ENCODE measurements around the gene XPOT.

GRCh38 chr12:64445490-64445889 is 41.3 kb downstream of the XPOT start:
- TF ChIP-seq CTCF (IDR thresholded peaks at IDR 0.05; ENCODE audit: low read depth, low read length, missing input control): no peak
- TF ChIP-seq SP1 (IDR thresholded peaks at IDR 0.05): no peak
- no peak for TF ChIP-seq YY1 (IDR thresholded peaks at IDR 0.05)
- TF ChIP-seq ATF3 (IDR thresholded peaks at IDR 0.05): no peak
- TF ChIP-seq HNF4G (IDR thresholded peaks at IDR 0.05): no peak
- no peak for TF ChIP-seq ZBTB33 (IDR thresholded peaks at IDR 0.05)

Data from liver (tissue), 3 donors.